ENCODE results near the gene UAP1L1.
"Not testable (repeated sequence)": the region's sequence is repeated elsewhere in the genome, so short reads cannot be mapped to it uniquely, and the experiment has no call there.

UAP1L1 gene

DNA sequence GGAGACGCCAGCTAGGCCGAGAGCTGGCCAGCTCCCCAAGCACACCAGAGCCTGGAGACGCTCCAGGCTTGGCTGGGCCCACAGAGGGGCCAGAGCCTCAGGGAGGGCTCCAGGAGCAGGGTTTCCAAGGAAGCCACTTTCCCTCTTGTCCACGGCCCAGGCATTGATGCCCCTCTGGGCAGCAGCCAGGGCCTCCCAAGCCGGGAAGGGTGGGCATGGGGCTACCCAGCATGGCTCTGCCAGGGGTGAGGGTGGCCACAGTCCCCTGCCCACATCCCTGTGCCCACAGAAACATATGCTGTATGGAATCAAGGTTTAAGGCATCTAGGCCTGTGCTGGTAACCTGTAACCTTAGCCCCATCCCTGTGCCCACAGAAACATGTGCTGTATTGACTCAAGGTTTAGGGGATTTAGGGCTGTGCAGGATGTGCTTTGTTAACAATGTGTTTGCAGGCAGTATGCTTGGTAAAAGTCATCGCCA, 38.8 kb downstream of the UAP1L1 start:
- DNase-seq = no peak

DNA sequence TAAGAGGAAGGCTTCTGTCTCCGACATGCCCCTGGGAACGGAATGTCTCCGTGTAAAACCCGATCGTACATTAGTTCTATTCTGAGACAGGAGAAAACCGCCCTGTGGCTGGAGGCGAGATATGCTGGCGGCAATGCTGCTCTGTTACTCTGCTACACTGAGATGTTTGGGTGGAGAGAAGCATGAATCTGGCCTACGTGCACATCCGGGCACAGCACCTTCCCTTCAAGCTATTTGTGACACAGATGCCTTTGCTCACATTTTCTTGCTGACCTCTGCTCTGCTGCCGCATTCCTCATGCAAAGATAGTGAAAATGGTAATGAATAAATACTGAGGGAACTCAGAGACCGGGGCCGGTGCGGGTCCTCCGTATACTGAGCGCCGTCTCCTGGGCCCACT, 39.4 kb downstream of the UAP1L1 start:
- DNase-seq = no peak

- DNase-seq = no peak
Measured at GRCh38 chr9:137117269-137117731, 40.0 kb downstream of the UAP1L1 start.

DNA sequence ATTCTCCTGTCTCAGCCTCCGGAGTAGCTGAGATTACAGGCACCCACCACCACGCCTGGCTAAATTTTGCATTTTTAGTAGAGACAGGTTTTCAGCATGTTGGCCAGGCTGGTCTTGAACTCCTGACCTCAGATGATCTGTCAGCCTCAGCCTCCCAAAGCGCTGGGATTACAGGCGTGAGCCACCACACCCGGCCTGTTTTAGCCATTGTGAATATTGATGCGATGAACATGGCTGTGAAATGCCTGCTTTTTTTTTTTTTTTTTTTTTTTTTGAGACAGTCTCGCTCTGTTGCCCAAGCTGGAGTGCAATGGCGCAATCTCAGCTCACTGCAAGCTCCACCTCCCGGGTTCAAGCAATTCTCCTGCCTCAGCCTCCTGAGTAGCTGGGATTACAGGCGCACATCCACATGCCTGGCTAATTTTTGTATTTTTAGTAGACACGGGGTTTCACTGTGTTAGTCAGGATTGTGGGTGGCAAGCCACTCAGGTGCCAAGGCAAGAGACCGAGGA, 40.8 kb downstream of the UAP1L1 start:
- not testable (repeated sequence) for DNase-seq

DNA sequence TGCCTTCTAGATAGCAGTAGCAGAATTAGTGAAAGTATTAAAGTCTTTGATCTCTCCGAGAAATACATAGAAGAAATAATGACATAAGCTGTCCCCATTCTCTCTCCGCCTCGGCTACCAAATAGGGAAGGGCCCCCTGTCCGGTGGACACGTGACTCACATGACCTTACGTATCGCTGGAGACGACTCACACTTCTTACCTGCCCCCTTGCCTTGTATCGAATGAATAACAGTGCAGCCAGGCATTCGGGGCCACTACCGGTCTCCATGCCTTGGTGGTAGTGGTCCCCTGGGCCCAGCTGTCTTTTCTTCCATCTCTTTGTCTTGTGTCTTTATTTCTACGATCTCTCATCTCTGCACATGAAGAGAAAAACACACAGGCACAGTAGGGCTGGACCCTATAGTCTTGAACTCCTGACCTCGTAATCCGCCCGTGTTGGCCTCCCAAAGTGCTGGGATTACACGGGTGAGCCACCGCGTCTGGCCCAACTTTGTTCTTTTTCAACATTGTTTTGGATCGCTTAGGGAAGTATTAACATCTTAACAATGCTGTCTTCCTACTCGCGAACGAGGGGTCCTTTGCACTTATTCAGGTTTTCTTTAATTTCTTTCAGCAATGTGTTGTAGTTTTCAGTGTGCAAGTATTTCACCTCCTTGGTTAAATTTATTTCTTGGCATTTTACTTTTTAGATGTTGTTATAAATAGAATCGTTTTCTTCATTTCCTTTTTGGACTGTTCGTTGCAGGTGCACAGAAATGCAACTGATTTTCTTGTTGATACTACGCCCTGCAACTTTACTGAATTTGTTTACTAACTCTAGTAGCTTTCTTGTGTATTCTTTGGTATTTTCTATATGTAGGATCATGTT, 44.8 kb downstream of the UAP1L1 start:
- not testable (repeated sequence) for DNase-seq

DNA sequence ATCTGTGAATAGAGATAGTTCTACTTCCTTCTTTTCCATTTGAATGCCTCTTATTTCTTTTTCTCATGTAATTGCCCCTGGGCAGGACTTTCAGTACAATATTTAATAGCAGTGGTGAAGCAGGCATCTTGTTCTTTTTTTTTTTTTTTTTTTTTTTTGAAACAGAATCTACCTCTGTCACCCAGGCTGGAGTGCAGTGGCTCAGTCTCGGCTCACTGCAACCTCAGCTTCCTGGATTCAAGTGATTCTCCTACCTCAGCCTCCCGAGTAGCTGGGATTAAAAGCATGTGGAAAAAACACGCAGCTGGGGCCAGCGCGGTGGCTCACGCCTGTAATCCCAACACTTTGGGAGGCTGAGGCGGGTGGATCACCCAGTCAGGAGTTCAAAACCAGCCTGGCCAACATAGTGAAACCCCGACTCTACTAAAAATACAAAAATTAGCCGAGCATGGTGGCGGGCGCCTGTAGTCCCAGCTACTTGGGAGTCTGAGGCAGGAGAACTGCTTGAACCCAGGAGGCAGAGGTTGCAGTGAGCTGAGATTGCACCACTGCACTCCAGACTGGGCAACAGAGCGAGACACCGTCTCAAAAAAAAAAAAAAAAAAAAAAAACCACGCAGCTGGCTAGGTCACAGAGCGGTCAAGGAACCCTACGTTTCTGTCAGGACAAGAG, 45.6 kb downstream of the UAP1L1 start:
- not testable (repeated sequence) for DNase-seq

DNA sequence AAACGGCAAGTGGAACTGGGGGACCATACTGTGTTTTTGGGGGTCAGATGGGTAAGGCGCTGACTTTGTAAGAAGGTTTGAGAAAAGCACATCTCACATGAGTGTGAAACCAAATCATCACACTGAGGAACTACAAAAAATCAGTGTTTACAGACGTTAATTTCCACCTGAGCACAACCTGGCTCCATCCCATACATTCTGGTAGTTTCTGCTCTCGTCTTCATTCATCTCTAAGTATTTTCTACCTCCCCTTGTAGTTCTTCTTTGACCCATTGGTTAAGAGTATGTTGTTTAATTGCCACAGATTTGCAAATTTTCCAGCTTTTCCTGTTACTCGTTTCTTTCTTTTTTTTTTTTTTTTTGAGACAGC, 46.1 kb downstream of the UAP1L1 start:
- DNase-seq = no peak

DNA sequence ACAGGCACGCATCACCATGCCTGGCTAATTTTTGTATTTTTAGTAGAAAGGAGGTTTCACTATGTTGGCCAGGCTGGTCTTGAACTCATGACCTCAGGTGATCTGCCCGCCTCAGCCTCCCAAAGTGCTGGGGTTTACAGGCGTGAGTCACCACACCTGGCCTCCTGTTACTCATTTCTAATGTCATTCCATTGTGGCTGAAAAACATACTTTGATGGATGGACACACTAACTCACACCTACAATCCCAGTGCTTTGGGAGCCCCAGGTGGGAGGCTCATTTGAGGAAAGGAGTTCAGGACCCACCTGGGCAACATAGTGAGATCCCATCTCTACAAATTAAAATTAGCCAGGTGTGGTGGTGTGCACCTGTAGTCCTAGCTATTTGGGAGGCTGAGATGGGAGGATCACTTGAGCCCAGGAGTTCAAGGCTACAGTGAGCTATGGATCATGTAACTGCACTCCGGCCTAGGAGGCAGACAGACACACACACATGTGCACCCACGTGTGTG, 46.7 kb downstream of the UAP1L1 start:
- DNase-seq = not testable (repeated sequence)

DNA sequence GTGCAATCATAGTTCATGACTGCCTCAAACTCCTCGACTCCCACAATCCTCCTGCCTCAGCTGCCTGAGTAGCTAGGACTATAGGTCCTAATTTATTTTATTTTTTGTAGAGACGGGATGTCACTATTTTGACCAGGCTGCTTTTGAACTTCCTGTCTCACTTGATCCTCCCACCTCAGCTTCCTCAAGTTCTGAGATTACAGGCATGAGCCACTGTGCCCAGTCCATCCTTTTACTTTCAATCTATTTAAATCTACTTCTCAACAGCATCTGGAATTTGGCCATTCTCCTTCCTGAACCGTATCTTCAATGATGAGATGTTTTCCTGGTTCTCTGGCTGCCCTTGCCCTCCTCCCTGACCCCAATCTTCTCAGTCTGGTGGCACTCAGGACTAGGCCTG, 49.5 kb downstream of the UAP1L1 start:
- DNase-seq = no peak

DNA sequence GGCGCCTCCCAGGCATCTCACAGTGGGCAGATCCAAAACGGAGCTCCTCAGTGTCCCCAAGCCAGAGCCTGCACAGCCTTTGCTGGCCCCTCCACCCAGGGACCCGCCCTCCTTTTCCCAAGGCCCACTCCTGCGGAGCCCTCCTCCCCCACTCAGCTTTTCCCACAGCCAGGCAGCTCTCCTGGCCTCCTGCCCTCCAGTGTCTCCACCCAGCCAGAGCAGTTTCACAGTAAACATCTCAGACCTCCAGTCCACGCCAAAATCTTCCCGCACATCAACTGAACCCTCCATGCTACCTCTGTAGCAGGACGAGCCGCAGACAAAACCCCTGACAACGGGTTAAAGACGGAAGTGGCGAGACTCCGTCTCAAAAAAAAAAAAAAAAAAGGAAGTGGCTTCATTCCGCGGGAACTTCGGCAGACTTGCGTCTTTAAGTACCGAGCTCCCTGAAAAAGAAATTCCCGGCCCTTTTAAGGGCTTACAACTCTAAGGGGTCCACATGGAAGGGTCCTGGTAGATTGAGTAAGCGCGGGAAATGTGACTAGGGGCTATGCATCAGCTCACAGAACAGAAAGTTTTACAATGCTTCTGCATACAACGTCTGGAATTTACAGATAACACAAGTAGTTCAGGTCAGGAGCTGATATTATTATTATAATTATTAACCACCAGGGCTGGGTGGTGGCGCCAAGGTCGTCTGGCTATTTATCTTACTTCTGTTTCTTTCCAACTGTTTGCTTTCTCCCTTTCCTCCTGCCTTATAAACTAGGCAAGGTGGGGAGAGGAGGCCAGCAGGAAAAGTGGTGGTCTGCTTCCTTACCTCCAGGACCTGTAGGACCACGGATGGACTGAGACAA, 50.2 kb downstream of the UAP1L1 start:
- peak; percentile 48 to 58 for DNase-seq

- DNase-seq = peak in 1 of 2 donors; percentile 19
Measured at GRCh38 chr9:137128158-137128861, 51.0 kb downstream of the UAP1L1 start.

- DNase-seq = peak in 1 of 2 donors; percentile 23
Measured at GRCh38 chr9:137128862-137129455, 51.6 kb downstream of the UAP1L1 start.

GRCh38 chr9:137129456-137130175, 52.3 kb downstream of the UAP1L1 start:
- peak; percentile 89 to 92 for DNase-seq

DNA sequence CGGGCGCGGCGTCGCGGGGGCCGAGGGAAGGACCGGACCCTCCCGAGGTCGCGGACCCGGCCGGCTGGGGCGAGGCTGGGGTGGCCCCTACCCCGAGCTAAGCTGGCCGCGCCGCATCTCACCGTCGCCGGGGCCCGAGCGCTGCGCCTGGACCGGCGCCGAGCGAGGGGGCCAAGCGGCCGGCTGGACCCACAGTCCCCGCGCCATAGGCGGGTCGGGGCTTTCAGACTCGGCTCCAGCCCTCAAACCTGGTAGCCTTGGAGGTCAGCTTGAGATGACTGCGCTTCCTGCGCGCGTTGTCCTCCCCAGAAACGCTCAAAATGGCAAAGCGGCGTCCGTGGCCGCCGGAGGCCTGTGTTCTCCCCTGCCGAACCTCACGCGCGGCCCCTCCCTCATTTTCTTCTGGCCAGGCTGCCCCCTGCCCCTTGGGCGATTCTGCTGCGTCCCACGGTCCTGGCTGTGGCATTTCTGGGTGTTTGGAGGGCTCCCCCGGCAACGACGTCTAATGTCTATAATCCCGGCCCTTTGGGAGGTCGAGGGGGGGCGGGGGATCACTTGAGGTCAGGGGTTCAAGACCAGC, 52.9 kb downstream of the UAP1L1 start:
- no peak for DNase-seq
